Measurements from ENCODE around the gene AUP1.

Gene AUP1

DNA sequence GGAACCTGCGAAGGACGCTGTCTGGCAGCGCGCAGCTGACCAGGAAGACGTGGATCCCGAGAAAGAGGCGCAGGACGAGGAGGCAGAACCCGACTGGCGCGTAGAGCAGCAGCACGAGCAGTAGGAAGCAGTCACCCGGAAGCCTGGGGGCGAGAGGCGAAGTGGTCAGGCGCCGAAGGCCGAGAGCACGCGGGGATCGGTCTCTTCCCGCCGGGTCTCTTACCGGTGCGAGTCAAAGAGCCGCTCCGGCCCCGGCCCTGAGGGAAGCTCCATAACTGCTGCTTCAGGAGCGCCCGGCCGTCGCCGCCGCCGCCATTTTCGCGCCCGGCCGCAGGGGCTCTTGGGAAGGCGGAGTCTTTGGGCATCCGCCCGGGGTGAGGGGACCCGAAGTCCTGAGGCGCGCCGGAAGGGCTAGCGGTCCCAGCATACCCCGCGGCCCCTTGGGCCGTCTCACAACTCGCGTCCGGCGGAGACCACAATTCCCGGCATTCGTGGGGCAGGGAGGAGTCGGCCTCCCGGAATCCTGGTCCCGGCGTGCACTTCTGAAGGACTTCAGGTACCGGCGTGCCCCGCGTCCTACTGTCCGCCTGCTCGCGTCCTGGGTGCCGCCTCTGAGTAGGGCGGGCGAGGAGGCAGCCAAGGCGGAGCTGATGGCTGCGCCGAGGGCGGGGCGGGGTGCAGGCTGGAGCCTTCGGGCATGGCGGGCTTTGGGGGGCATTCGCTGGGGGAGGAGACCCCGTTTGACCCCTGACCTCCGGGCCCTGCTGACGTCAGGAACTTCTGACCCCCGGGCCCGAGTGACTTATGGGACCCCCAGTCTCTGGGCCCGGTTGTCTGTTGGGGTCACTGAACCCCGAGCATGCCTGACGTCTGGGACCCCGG lies at the start of gene AUP1, which contains the start of gene HTRA2:
Gene AUP1 (minus strand): TSS at position 350 of the 882 bp plus-strand sequence. CDS start 77 bp downstream, at position 273.
Gene HTRA2 (plus strand): TSS at position 577 of the 882 bp plus-strand sequence. CDS start 74 bp downstream, at position 651.
- H3K27me3 ChIP-seq (ENCODE audit: control insufficient read depth in 1 of 2, insufficient read depth in 2 of 2, low read length in 2 of 2): no peaks in the 10 kb centered on the region
- peak within 1 kb of the TSS; percentile 88 for H3K27ac ChIP-seq (ENCODE audit: low read depth, low read length)

DNA sequence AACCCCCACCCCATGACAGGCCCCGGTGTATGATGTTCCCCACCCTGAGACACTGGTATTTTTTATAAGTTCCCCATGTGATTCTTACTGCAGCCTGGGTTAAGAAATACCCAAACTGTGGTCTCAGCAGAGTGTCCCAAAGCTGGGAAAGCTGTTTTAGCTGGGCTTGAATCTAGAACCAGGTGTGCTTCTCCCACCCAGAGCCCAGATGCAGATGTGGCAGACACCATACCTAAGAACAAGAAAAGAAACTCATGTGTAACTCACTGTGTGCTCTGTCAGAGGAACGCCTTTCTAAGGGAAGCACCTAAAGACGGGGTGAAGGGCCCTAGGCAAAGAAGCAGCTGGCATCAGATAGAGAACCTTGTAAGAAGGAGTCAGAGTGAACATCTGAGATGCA lies 48.9 kb upstream of the AUP1 start:
- H3K4me1 ChIP-seq (ENCODE audit: insufficient read depth, low read length): no peaks in the 10 kb centered on the region
- H3K27me3 ChIP-seq (ENCODE audit: control insufficient read depth in 1 of 2, insufficient read depth in 2 of 2, low read length in 2 of 2): peaks cover 0 to 3% of the 10 kb centered on the region in 2 donors
- H3K27ac ChIP-seq (ENCODE audit: low read depth, low read length): no peak overlapping the region
- H3K36me3 ChIP-seq (ENCODE audit: insufficient read depth, low read length): no peaks in the 10 kb centered on the region
- H3K9me3 ChIP-seq (ENCODE audit: low read length): no peaks in the 10 kb centered on the region
- H3K4me3 ChIP-seq (ENCODE audit: low read depth in 1 of 2, low read length in 2 of 2): no peak overlapping the region
- H3K9ac ChIP-seq (ENCODE audit: low read length): no peak overlapping the region

More for the DNA sequence above, at the start of gene AUP1, which contains the start of gene HTRA2:
- Histone ChIP-seq H3K9ac (ENCODE audit: low read length) (peak within 1 kb of the TSS; percentile 94), H3K4me3 (ENCODE audit: low read depth in 1 of 2, low read length in 2 of 2) (peak within 1 kb of the TSS; percentile 70 to 97), H3K36me3 (ENCODE audit: insufficient read depth, low read length) (peaks cover 46% of the 10 kb centered on the region), H3K4me1 (ENCODE audit: insufficient read depth, low read length) (peaks cover 25% of the 10 kb centered on the region), H3K9me3 (ENCODE audit: low read length) (no peaks in the 10 kb centered on the region)

- no peaks in the 10 kb centered on the region for H3K9me3 ChIP-seq (ENCODE audit: low read length)
- no peak overlapping the region for H3K27ac ChIP-seq (ENCODE audit: low read depth, low read length)
- no peak overlapping the region for H3K4me3 ChIP-seq (ENCODE audit: low read depth in 1 of 2, low read length in 2 of 2)
- H3K36me3 ChIP-seq (ENCODE audit: insufficient read depth, low read length): no peaks in the 10 kb centered on the region
- no peaks in the 10 kb centered on the region for H3K4me1 ChIP-seq (ENCODE audit: insufficient read depth, low read length)
- H3K27me3 ChIP-seq (ENCODE audit: control insufficient read depth in 1 of 2, insufficient read depth in 2 of 2, low read length in 2 of 2): peaks cover 0 to 3% of the 10 kb centered on the region in 2 donors
- H3K9ac ChIP-seq (ENCODE audit: low read length): no peak overlapping the region
Measured at GRCh38 chr2:74577448-74577847, 47.9 kb upstream of the AUP1 start.

- H3K4me1 ChIP-seq (ENCODE audit: insufficient read depth, low read length): no peaks in the 10 kb centered on the region
- peaks cover 0 to 3% of the 10 kb centered on the region in 2 donors for H3K27me3 ChIP-seq (ENCODE audit: control insufficient read depth in 1 of 2, insufficient read depth in 2 of 2, low read length in 2 of 2)
- H3K4me3 ChIP-seq (ENCODE audit: low read depth in 1 of 2, low read length in 2 of 2): no peak overlapping the region
- H3K36me3 ChIP-seq (ENCODE audit: insufficient read depth, low read length): no peaks in the 10 kb centered on the region
- no peak overlapping the region for H3K27ac ChIP-seq (ENCODE audit: low read depth, low read length)
- no peak overlapping the region for H3K9ac ChIP-seq (ENCODE audit: low read length)
- H3K9me3 ChIP-seq (ENCODE audit: low read length): no peaks in the 10 kb centered on the region
Measured at GRCh38 chr2:74576863-74577229, 47.3 kb upstream of the AUP1 start.

- Histone ChIP-seq H3K9me3 (ENCODE audit: low read length) (no peaks in the 10 kb centered on the region), H3K27me3 (ENCODE audit: control insufficient read depth in 1 of 2, insufficient read depth in 2 of 2, low read length in 2 of 2) (peaks cover 0 to 3% of the 10 kb centered on the region in 2 donors), H3K4me3 (ENCODE audit: low read depth in 1 of 2, low read length in 2 of 2) (no peak overlapping the region), H3K36me3 (ENCODE audit: insufficient read depth, low read length) (no peaks in the 10 kb centered on the region), H3K9ac (ENCODE audit: low read length) (no peak overlapping the region), H3K4me1 (ENCODE audit: insufficient read depth, low read length) (no peaks in the 10 kb centered on the region), H3K27ac (ENCODE audit: low read depth, low read length) (no peak overlapping the region)
Measured at GRCh38 chr2:74576211-74576862, 46.8 kb upstream of the AUP1 start.

DNA sequence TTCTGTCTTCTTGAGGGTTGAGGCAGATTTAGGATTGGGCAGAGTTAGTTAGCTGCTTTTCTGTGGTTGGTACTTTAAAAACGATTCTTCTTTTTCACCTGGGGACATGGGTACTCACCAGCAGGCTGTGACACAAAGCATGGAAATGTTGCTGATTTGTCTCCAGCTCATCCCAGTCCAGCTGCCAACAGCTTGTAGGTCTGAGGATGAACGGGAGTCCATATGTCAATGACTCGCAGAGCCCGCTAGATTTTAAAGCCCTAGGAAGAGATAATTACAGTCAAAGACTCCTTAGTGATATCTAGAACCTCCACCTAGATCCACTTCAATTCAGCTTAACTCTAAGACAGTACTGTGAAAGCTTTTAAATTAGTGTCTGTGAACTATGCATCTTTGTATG lies 45.8 kb upstream of the AUP1 start:
- Histone ChIP-seq H3K27me3 (ENCODE audit: control insufficient read depth in 1 of 2, insufficient read depth in 2 of 2, low read length in 2 of 2) (peaks cover 0 to 3% of the 10 kb centered on the region in 2 donors), H3K36me3 (ENCODE audit: insufficient read depth, low read length) (no peaks in the 10 kb centered on the region), H3K4me3 (ENCODE audit: low read depth in 1 of 2, low read length in 2 of 2) (no peak overlapping the region), H3K9me3 (ENCODE audit: low read length) (no peaks in the 10 kb centered on the region), H3K4me1 (ENCODE audit: insufficient read depth, low read length) (no peaks in the 10 kb centered on the region), H3K27ac (ENCODE audit: low read depth, low read length) (no peak overlapping the region), H3K9ac (ENCODE audit: low read length) (no peak overlapping the region)

DNA sequence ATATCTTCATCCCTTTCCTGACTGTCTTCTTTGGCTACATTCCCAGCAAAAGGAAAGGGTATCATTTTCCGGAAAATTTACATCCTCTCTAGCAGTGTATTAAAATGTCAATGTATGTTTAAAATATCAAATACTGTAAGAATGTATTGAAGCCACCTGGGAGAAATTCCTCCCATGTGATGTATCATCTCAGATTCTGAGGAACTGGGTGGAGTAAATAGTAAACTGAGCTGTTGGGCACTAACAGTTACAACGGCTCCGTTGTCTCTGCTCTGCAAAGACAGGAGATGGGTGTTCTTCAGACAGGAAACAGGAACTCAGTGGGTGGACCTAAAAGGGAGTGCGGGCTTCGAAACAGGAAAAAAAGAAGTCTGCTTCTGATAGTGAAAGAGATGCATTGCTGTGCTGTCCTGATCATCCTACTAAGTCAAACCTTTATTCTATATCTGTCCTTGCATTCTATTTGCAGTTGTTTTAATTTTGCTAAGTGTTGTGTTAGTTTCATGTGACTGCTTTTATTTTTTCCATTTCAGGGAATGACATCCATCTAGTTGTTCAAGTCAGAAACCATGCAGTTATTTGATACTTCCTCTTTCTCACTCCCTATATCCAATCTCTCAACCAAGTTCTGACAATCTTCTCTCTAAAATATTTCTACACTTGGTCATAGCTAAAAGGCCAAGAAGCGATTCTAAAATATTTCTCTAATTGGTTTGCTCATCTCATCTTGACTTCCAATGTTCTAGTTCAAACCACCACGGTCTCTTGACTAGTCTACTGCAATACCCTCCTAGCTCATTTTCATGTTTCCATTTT lies 44.4 kb upstream of the AUP1 start:
- Histone ChIP-seq H3K4me1 (ENCODE audit: insufficient read depth, low read length) (no peaks in the 10 kb centered on the region), H3K36me3 (ENCODE audit: insufficient read depth, low read length) (no peaks in the 10 kb centered on the region), H3K27ac (ENCODE audit: low read depth, low read length) (no peak overlapping the region), H3K9me3 (ENCODE audit: low read length) (no peaks in the 10 kb centered on the region), H3K27me3 (ENCODE audit: control insufficient read depth in 1 of 2, insufficient read depth in 2 of 2, low read length in 2 of 2) (peaks cover 0 to 2% of the 10 kb centered on the region in 2 donors), H3K9ac (ENCODE audit: low read length) (no peak overlapping the region), H3K4me3 (ENCODE audit: low read depth in 1 of 2, low read length in 2 of 2) (no peak overlapping the region)

DNA sequence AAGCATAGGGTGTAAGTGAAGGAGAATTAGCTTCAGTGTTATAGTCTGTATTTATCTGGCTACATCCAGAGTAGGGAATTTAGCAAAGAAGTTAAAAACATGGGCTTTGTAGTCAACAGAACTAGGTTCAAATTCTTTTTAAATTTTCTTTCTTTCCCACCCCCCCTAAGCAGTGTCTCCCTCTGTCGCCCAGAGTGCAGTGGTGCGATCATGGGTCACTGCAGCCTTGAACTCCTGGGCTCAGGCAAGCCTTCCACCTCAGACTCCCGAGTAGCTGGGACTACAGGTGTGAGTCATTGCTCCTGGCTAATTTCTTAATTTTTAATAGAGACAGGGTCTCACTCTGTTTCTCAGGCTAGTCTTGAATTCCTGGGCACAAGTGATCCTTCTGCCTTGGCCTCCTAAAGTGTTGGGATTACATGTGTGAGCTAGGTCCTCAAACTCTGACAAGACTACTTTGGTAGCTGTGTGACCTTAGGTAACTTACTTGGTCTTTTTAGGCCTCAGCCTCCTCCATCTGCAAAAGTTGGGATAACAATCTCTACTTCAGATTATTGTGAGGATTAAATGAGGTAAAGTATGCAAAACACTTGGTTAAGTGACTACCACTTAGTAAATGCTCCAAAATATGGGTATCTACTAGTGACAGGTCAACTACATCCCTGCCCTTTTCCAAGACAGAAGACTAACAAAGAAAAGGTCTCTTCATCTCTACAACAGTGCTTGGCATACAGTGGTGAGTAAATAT lies 42.8 kb upstream of the AUP1 start:
- no peak overlapping the region for H3K4me3 ChIP-seq (ENCODE audit: low read depth in 1 of 2, low read length in 2 of 2)
- H3K27me3 ChIP-seq (ENCODE audit: control insufficient read depth in 1 of 2, insufficient read depth in 2 of 2, low read length in 2 of 2): no peaks in the 10 kb centered on the region
- no peak overlapping the region for H3K27ac ChIP-seq (ENCODE audit: low read depth, low read length)
- no peaks in the 10 kb centered on the region for H3K4me1 ChIP-seq (ENCODE audit: insufficient read depth, low read length)
- H3K36me3 ChIP-seq (ENCODE audit: insufficient read depth, low read length): no peaks in the 10 kb centered on the region
- H3K9me3 ChIP-seq (ENCODE audit: low read length): no peaks in the 10 kb centered on the region
- H3K9ac ChIP-seq (ENCODE audit: low read length): no peak overlapping the region

DNA sequence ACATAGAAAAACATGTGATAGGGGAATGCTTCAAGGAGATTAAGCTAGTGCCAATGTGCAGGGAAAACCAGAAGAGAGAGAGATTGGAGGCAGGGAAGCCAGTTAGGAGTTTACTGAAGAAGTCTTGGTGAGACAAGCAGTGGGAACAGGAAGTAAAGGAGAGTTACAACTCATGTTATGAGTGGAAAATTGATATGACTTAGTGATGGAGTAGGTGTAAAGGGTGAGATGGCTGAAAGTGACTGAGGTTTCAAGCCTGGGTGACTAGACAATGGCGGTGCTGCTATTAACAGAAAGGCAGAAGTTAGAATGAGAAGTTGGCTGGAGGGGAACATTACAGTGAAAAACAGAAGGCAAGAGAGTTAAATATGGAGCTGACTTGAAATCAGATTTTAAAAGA lies 41.6 kb upstream of the AUP1 start:
- Histone ChIP-seq H3K27ac (ENCODE audit: low read depth, low read length) (no peak overlapping the region), H3K27me3 (ENCODE audit: control insufficient read depth in 1 of 2, insufficient read depth in 2 of 2, low read length in 2 of 2) (no peaks in the 10 kb centered on the region), H3K9ac (ENCODE audit: low read length) (no peak overlapping the region), H3K4me1 (ENCODE audit: insufficient read depth, low read length) (no peaks in the 10 kb centered on the region), H3K9me3 (ENCODE audit: low read length) (no peaks in the 10 kb centered on the region), H3K4me3 (ENCODE audit: low read depth in 1 of 2, low read length in 2 of 2) (no peak overlapping the region), H3K36me3 (ENCODE audit: insufficient read depth, low read length) (no peaks in the 10 kb centered on the region)

DNA sequence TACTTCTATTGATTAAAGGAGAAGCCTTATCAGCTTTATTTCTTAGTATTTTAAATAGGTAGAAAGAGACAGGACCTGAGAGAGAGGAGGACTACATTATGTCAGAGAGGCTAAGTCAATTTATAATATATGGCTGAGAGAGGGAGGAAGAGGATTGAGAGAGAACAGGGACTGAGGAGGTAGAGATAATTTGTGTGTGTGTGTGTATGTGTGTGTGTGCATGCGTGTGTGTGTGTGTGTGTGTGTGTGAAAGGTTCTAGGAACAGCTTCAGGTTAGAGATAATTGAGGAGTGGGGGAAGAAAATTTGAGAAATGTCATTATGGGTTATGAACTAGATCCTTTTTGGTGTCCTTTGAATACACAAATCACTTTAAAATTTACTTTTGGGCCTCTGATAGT lies 40.2 kb upstream of the AUP1 start:
- H3K9ac ChIP-seq (ENCODE audit: low read length): no peak overlapping the region
- no peaks in the 10 kb centered on the region for H3K9me3 ChIP-seq (ENCODE audit: low read length)
- H3K27me3 ChIP-seq (ENCODE audit: control insufficient read depth in 1 of 2, insufficient read depth in 2 of 2, low read length in 2 of 2): no peaks in the 10 kb centered on the region
- no peaks in the 10 kb centered on the region for H3K4me1 ChIP-seq (ENCODE audit: insufficient read depth, low read length)
- no peak overlapping the region for H3K4me3 ChIP-seq (ENCODE audit: low read depth in 1 of 2, low read length in 2 of 2)
- H3K36me3 ChIP-seq (ENCODE audit: insufficient read depth, low read length): no peaks in the 10 kb centered on the region
- no peak overlapping the region for H3K27ac ChIP-seq (ENCODE audit: low read depth, low read length)
